ENCODE results near the gene GPR162. TPM values are rescaled to one million over a fixed set of nuclear protein-coding genes. Genes with fewer than 3 reads are reported as not detected.
"Not testable (repeated sequence)": the region's sequence is repeated elsewhere in the genome, so short reads cannot be mapped to it uniquely, and the experiment has no call there.

The GPR162 gene
- total RNA-seq, 1 experiment from 2014 or later: 18.3 TPM

DNA sequence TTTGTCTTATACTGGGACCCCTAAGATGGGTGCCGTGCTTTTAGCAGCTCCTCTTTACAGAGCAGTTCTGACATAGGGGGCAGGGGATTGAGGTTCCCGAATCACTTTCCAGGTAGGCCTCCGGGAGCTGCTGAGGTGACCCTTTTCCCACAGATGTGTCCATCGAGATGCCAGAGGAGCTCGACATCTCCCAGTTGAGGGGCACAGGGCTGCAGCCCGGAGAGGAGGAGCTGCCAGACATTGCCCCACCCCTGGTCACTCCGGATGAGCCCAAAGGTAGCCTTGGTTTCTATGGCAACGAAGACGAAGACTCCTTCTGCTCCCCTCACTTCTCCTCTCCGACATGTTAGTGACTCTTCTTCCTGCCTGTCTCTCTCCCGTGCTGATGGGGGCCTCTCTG is 41.4 kb downstream of the GPR162 start:
- CTCF ChIA-PET: no interaction called here

GRCh38 chr12:6863586-6864321 is 42.1 kb downstream of the GPR162 start:
- BruUV-seq (replicated peaks): no TSS peak
- DNase-seq (ENCODE audit: low spot score): no peak
- ChIA-PET POLR2A (ENCODE audit: low non-redundant PET) (no interaction called here), CTCF (no interaction called here)
- Histone ChIP-seq H3K36me3 (ENCODE audit: insufficient read depth, low read length, poor library complexity, severe bottlenecking) (peaks cover 66% of the 10 kb centered on the region), H3K27me3 (replicated peaks; ENCODE audit: insufficient read depth, low read depth, low read length, poor library complexity) (no peaks in the 10 kb centered on the region), H3K4me3 (ENCODE audit: low read depth, low read length, poor library complexity, severe bottlenecking) (no peak overlapping the region), H3K9me3 (ENCODE audit: low read depth, low read length, poor library complexity, severe bottlenecking) (no peaks in the 10 kb centered on the region), H3K27ac (ENCODE audit: low read depth, low read length, poor library complexity, severe bottlenecking) (no peak overlapping the region), H3K4me1 (ENCODE audit: insufficient read depth, low read length, poor library complexity, severe bottlenecking) (peaks cover 17% of the 10 kb centered on the region)
- TF ChIP-seq EZH2 (IDR thresholded peaks at IDR 0.05; ENCODE audit: borderline replicate concordance, low read depth, low read length, poor library complexity, severe bottlenecking) (no peak), CTCF (conservative IDR thresholded peaks at IDR 0.05; ENCODE audit: low read depth, low read length) (no peak)
- intact Hi-C loops (cut with micrococcal nuclease; ENCODE audit: unreplicated experiment): no loop called here

More for the DNA sequence above, 41.4 kb downstream of the GPR162 start:
- no peak overlapping the region for H3K4me3 ChIP-seq (ENCODE audit: low read depth, low read length, poor library complexity, severe bottlenecking)
- no TSS peak for BruUV-seq (replicated peaks)
- H3K36me3 ChIP-seq (ENCODE audit: insufficient read depth, low read length, poor library complexity, severe bottlenecking): peaks cover 67% of the 10 kb centered on the region
- POLR2A ChIA-PET (ENCODE audit: low non-redundant PET): no interaction called here
- H3K27ac ChIP-seq (ENCODE audit: low read depth, low read length, poor library complexity, severe bottlenecking): no peak overlapping the region
- TF ChIP-seq CTCF (conservative IDR thresholded peaks at IDR 0.05; ENCODE audit: low read depth, low read length) (no peak), EZH2 (IDR thresholded peaks at IDR 0.05; ENCODE audit: borderline replicate concordance, low read depth, low read length, poor library complexity, severe bottlenecking) (no peak)
- intact Hi-C loops (cut with micrococcal nuclease; ENCODE audit: unreplicated experiment): no loop called here
- H3K4me1 ChIP-seq (ENCODE audit: insufficient read depth, low read length, poor library complexity, severe bottlenecking): peaks cover 12% of the 10 kb centered on the region
- DNase-seq (ENCODE audit: low spot score): no peak
- H3K27me3 ChIP-seq (replicated peaks; ENCODE audit: insufficient read depth, low read depth, low read length, poor library complexity): no peaks in the 10 kb centered on the region
- no peaks in the 10 kb centered on the region for H3K9me3 ChIP-seq (ENCODE audit: low read depth, low read length, poor library complexity, severe bottlenecking)

GRCh38 chr12:6865307-6865706 is 43.7 kb downstream of the GPR162 start:
- POLR2A ChIA-PET (ENCODE audit: low non-redundant PET); DNase-seq (ENCODE audit: low spot score); H3K9me3 ChIP-seq (ENCODE audit: low read depth, low read length, poor library complexity, severe bottlenecking); H3K27ac ChIP-seq (ENCODE audit: low read depth, low read length, poor library complexity, severe bottlenecking); intact Hi-C loops (cut with micrococcal nuclease; ENCODE audit: unreplicated experiment); H3K27me3 ChIP-seq (replicated peaks; ENCODE audit: insufficient read depth, low read depth, low read length, poor library complexity); BruUV-seq (replicated peaks); H3K4me3 ChIP-seq (ENCODE audit: low read depth, low read length, poor library complexity, severe bottlenecking); CTCF ChIA-PET: not testable (repeated sequence)
- peaks cover 26% of the 10 kb centered on the region for H3K4me1 ChIP-seq (ENCODE audit: insufficient read depth, low read length, poor library complexity, severe bottlenecking)
- peaks cover 71% of the 10 kb centered on the region for H3K36me3 ChIP-seq (ENCODE audit: insufficient read depth, low read length, poor library complexity, severe bottlenecking)

Measured in A673 (cell line).